AG20443 (cell line): Measurements from ENCODE around the gene ABCB9.
"Not testable (repeated sequence)": the region's sequence is repeated elsewhere in the genome, so short reads cannot be mapped to it uniquely, and the experiment has no call there.

ENCODE experiments used
- DNase-seq: peaks from one replicate; pipeline ENCODE4 v3.0.0; 2012; ENCODE audit warnings: low spot score, mixed read lengths

ABCB9 gene

GRCh38 chr12:122965851-122966742 is at the start of gene ABCB9:
Gene ABCB9, minus strand, starts transcription at chr12:122966463. Its CDS starts 6,228 bp downstream, at chr12:122960235.
- DNase-seq, result peak; percentile 98

- DNase-seq, result not testable (repeated sequence)
Measured at GRCh38 chr12:123014473-123014872, 48.2 kb upstream of the ABCB9 start.

- no peak for DNase-seq
Measured at GRCh38 chr12:123013185-123014095, 47.2 kb upstream of the ABCB9 start.

- DNase-seq, result no peak
Measured at GRCh38 chr12:123011701-123012100, 45.4 kb upstream of the ABCB9 start.

GRCh38 chr12:123010681-123011080 is 44.4 kb upstream of the ABCB9 start:
- no peak for DNase-seq

DNA sequence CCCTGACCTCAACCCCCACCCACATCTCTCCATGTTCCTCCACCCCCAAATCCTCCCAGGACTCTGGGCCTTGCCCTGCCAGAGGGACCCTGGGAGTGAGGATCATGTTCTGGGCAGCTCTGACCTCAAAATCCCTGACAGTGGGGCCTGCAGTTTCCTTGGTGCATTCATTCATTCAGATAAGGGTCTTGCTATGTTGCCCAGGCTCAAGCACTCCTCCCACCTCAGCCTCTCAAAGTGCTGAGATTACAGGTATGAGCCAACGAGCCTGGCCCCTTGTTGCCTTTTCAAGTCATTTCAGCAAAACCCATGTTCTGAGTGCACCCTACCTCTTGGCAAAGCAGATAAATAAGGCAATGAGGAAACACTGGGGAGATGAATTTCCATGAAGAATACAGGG is 43.8 kb upstream of the ABCB9 start:
- DNase-seq, result no peak

DNA sequence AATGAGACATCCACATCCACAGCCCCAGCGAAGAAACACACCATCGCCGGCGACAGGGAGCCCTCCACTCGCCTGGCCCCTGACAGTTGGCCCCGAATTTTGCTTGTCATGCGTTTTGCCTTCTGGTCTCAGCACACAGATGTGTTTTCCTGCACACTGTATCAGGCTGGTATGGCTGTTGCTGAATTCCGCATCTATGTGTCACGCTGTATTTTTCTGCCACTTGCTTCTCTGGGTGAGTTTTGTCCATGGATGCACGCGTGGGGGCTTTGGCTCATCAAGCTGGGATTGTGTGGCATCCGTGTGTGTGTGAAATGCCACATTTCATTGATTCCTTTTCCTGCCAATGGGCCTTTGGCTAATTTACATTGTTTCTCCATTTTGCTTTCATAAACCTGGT is 40.7 kb upstream of the ABCB9 start:
- DNase-seq, result no peak

DNA sequence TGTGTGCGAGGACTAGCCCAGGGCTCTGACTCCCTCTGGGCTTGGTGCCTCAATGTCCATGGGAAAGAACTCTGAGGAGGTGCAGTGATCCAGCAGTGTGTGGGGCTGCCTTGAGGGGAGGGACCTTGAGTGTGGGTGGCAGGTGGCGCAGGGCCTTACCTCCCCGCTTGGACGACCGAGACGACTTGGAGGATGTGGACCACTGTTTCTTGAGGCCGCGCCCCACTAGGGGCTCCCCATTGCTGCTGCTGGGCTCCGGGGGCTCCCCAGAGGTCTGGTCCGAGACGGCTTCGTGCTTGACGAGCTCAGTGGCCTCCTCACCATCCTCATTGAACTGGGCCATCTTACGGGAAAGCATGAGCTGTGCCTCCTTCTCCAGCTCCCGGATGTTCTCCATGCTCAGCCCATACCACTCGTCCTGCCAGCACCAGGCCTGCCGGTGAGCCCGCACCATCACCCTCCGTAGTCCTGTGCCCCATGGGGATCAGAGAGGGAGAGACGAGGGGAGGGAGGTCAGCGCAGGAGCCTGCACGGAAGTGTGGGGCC is 38.9 kb upstream of the ABCB9 start:
- DNase-seq, result no peak

DNA sequence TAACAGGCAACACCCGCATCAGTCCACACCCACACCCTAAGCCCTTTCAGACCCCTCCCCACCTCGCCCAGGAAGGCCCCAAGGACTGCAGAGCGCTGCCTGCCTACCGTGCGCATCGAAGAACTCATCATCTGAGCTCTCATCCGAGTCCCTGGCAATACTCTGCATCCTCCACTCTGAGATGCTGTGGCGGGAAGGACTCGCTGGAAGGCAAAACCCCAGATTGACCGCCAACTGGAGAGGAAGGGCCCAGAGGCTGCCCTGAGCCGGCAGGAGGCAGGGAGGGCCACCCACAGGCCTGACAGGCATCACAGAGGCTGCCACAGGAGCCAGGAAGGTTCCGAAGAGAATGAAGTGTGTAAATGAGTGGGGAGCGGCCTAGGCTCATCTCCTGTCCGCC is 38.0 kb upstream of the ABCB9 start:
- DNase-seq, result no peak

GRCh38 chr12:123003257-123003656 is 37.0 kb upstream of the ABCB9 start:
- no peak for DNase-seq

- no peak for DNase-seq
Measured at GRCh38 chr12:123001464-123001863, 35.2 kb upstream of the ABCB9 start.

DNA sequence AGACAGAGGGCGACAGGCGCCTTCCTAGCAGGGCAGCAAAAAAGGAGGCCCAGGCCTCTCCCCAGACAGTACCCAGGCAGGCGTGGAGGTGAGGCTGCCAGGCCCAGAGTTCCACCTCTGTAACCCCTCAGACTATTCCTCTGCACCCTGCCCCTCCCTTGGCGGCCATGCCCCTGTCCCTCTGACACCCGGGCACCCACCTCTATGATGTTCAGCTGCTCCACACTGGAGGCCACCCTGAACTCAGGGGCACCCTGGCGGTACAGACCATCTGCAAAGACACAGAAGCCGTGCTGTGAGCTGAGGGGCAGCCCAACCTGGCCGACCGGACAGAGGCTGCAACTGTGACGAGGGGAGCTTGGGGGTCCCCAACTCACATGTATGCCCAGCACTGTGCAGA is 34.3 kb upstream of the ABCB9 start:
- no peak for DNase-seq

GRCh38 chr12:122999986-123000420 is 33.7 kb upstream of the ABCB9 start:
- no peak for DNase-seq

GRCh38 chr12:122999196-122999946 is 33.1 kb upstream of the ABCB9 start:
- DNase-seq, result no peak

GRCh38 chr12:122998316-122998715 is 32.1 kb upstream of the ABCB9 start:
- DNase-seq, result no peak

DNA sequence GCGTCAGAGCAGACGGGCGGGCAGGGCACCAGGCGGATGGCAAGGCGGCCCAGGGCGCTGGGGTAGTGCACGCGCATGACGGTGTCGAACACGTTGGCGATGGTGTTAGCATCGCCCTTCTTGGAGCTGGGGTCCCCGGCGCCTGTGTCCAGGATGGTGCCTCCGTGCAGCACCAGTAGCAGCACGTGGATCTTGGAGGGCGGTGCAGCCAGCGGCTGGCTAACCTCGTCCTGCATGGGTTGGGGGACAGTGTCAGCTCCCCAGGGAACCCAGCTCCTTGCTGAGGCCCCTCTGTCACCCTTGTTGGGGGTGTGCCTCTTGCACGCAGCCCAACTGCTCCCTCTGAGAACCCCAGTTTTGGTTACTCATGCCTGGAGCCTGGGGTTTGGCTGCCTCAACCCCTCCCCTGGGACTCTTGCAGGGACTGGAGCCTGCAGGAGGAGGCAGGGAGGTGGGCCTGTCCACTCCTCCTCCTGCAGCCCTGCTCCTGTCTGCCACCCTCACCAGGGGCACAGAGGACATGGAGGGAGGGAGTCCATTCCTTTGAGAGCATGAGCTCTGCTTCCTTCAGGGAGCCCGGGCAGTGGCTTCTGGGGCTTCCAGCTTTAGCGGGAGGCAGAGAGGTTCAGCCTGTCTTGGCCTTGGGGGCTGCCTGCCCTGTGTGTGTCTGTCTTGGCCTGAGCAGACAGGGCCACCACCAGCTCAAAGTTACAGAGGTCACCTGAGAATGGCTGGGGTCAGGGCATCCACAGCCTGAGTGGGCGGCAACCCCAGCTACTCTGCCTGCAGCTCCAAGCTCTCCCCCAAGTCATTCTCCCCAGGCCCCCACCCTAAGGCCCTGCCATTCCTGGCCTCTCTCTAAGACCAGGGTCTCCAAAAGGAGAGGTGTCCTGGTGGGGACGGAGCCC is 31.3 kb upstream of the ABCB9 start:
- DNase-seq, result no peak

GRCh38 chr12:122996621-122997342 is 30.5 kb upstream of the ABCB9 start:
- DNase-seq, result no peak

GRCh38 chr12:122996188-122996601 is 29.9 kb upstream of the ABCB9 start:
- DNase-seq, result no peak

DNA sequence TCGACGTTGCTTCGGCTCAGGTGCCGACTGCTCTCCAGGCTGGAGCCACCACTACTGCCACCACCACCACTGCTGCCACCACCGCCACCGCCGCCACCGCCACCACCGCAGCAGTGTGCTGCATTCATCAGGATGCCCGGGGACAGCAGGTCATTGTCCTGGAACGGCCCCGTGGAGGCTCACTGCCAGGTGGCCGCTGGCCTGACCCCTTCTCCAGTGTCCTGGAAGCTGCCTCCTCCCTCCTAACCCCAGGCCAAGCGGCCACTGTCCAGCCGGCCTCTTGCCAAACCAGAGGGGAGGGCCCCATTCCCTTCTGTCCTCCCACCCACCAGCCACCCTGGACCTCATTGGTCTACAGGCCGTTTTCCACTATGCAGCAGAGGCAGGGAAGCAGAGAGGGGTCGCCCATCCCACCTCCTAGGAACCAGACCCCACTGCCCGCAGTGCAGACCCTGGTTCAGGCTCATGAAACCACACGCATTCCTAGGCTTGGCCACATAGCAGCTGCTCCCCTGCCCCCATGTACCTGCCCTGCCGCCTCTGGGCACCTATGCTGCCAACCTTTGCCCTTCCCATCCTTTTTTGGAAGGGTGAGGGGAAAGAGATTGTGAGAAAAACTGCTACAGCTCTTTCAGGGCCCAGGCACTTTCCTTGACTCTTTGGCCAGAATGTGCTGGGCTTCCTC is 29.4 kb upstream of the ABCB9 start:
- no peak for DNase-seq
